GM21737 (cell line): Measurements from ENCODE around the gene SMO.
"Not testable (repeated sequence)": the region's sequence is repeated elsewhere in the genome, so short reads cannot be mapped to it uniquely, and the experiment has no call there.

Experiments
- ATAC-seq: cut with Tn5 transposase; IDR thresholded peaks from one replicate; pipeline ENCODE4 v1.9.1; 2021; ENCODE audit warnings: mild to moderate bottlenecking, moderate library complexity; ENCODE audit not compliant: unreplicated experiment

The SMO gene

GRCh38 chr7:129227646-129228578 lies 39.5 kb downstream of the SMO start:
- ATAC-seq = no peak

- no peak for ATAC-seq
Measured at GRCh38 chr7:129228633-129229032, 40.2 kb downstream of the SMO start.

GRCh38 chr7:129231666-129232065 lies 43.2 kb downstream of the SMO start:
- no peak for ATAC-seq

GRCh38 chr7:129238546-129238945 lies 50.1 kb downstream of the SMO start:
- ATAC-seq = no peak

GRCh38 chr7:129240119-129240820 lies 51.8 kb downstream of the SMO start:
- no peak for ATAC-seq

- ATAC-seq = no peak
Measured at GRCh38 chr7:129244220-129244619, 55.8 kb downstream of the SMO start.

GRCh38 chr7:129245533-129245932 lies 57.1 kb downstream of the SMO start:
- ATAC-seq = no peak

- no peak for ATAC-seq
Measured at GRCh38 chr7:129247087-129247486, 58.7 kb downstream of the SMO start.

- ATAC-seq = no peak
Measured at GRCh38 chr7:129252128-129252527, 63.7 kb downstream of the SMO start.

- ATAC-seq = not testable (repeated sequence)
Measured at GRCh38 chr7:129252603-129253002, 64.2 kb downstream of the SMO start.

- ATAC-seq = no peak
Measured at GRCh38 chr7:129255800-129256199, 67.4 kb downstream of the SMO start.

GRCh38 chr7:129256221-129256620 lies 67.8 kb downstream of the SMO start:
- no peak for ATAC-seq

- no peak for ATAC-seq
Measured at GRCh38 chr7:129257168-129257567, 68.7 kb downstream of the SMO start.

GRCh38 chr7:129258649-129259389 lies 70.4 kb downstream of the SMO start:
- ATAC-seq = no peak

- no peak for ATAC-seq
Measured at GRCh38 chr7:129262324-129262723, 73.9 kb downstream of the SMO start.
